OCI-LY1 (cell line): ENCODE results near the gene ARHGDIG.

Experiments used
- H2AFZ ChIP-seq: fragments of 200-600 bp; sonication (generic), shearing (Covaris generic); 2 replicates; pipeline ENCODE4 v1.6.0; 2014; ENCODE audit warnings: antibody characterized with exemption, mild to moderate bottlenecking, low read length
- H3F3A ChIP-seq: fragments of 200-600 bp; sonication (generic), shearing (Covaris generic); 2 replicates; pipeline ENCODE4 v1.6.0; 2014; ENCODE audit warnings: mild to moderate bottlenecking, antibody characterized with exemption, low read length, moderate library complexity; ENCODE audit not compliant: insufficient read depth
- H3K27ac ChIP-seq: fragments of 200-600 bp; sonication (generic); 2 replicates; pipeline ENCODE4 v1.5.1; 2014; ENCODE audit warnings: low read length, mixed run types, mild to moderate bottlenecking, low read depth; ENCODE audit not compliant: poor library complexity, severe bottlenecking
- H3K27me3 ChIP-seq: fragments of 200-600 bp; sonication (generic); 2 replicates; pipeline ENCODE4 v1.6.0; 2014; ENCODE audit warnings: antibody characterized with exemption, mild to moderate bottlenecking, low read length, moderate library complexity; ENCODE audit not compliant: insufficient read depth
- H3K36me3 ChIP-seq: fragments of 200-600 bp; sonication (generic); 2 replicates; pipeline ENCODE4 v1.6.1; 2014; ENCODE audit warnings: mild to moderate bottlenecking, antibody characterized with exemption, low read length, moderate library complexity, mixed read lengths; ENCODE audit not compliant: insufficient read depth
- H3K4me1 ChIP-seq: fragments of 200-600 bp; sonication (generic); 2 replicates; pipeline ENCODE4 v1.5.1; 2014; ENCODE audit warnings: mild to moderate bottlenecking, low read length, moderate library complexity; ENCODE audit not compliant: insufficient read depth, severe bottlenecking
- H3K4me2 ChIP-seq: fragments of 200-600 bp; sonication (generic), shearing (Covaris generic); 2 replicates; pipeline ENCODE4 v1.6.1; 2014; ENCODE audit warnings: low read length
- H3K4me3 ChIP-seq: fragments of 200-600 bp; sonication (generic); 2 replicates; pipeline ENCODE4 v1.5.1; 2014; ENCODE audit warnings: low read length, low read depth, mild to moderate bottlenecking, mixed read lengths; ENCODE audit not compliant: poor library complexity, severe bottlenecking
- H3K79me2 ChIP-seq: fragments of 200-600 bp; shearing (Covaris generic); 2 replicates; pipeline ENCODE4 v1.6.1; 2016; ENCODE audit warnings: mixed run types, low read length, mixed read lengths; ENCODE audit not compliant: insufficient read depth
- H3K9ac ChIP-seq: fragments of 200-600 bp; sonication (generic), shearing (Covaris generic); 2 replicates; pipeline ENCODE4 v1.6.1; 2014; ENCODE audit warnings: mild to moderate bottlenecking, low read length, mixed read lengths
- H3K9me2 ChIP-seq: fragments of 200-600 bp; sonication (generic), shearing (Covaris generic); 2 replicates; pipeline ENCODE4 v1.6.1; 2014; ENCODE audit warnings: low read depth, mild to moderate bottlenecking, low read length, mixed read lengths
- H3K9me3 ChIP-seq: fragments of 200-600 bp; shearing (Covaris generic); 2 replicates; pipeline ENCODE4 v1.6.1; 2014; ENCODE audit warnings: low read length, mixed read lengths
- H4K20me1 ChIP-seq: fragments of 200-600 bp; sonication (generic), shearing (Covaris generic); 2 replicates; pipeline ENCODE4 v1.6.0; 2016; ENCODE audit warnings: mild to moderate bottlenecking, low read length; ENCODE audit not compliant: insufficient read depth
- CTCF ChIP-seq: fragments of 200-600 bp; sonication (generic), shearing (Covaris generic); IDR thresholded peaks from 2 replicates; pipeline ENCODE4 v1.5.1; 2017; ENCODE audit warnings: mild to moderate bottlenecking, antibody characterized with exemption, low read length, moderate library complexity, mixed read lengths
- EZH2 ChIP-seq: fragments of 200-600 bp; sonication (generic), shearing (Covaris generic); IDR thresholded peaks from 2 replicates; pipeline ENCODE4 v1.8.0; 2017; ENCODE audit warnings: borderline replicate concordance, mixed run types, mild to moderate bottlenecking, antibody characterized with exemption, low read length, moderate library complexity, mixed read lengths

The ARHGDIG gene

GRCh38 chr16:290015-290680 is 9.8 kb downstream of the ARHGDIG start:
- Histone ChIP-seq H2AFZ (no peak overlapping the region), H3K4me3 (no peak overlapping the region), H4K20me1 (no peaks in the 10 kb centered on the region), H3K4me1 (peaks cover 6% of the 10 kb centered on the region), H3K9me2 (no peaks in the 10 kb centered on the region), H3K9me3 (no peaks in the 10 kb centered on the region), H3K4me2 (no peak overlapping the region), H3K36me3 (peaks cover 4% of the 10 kb centered on the region; the same call in 1 of the 2 replicates), H3K9ac (no peak overlapping the region), H3K27ac (no peak overlapping the region), H3K27me3 (no peaks in the 10 kb centered on the region), H3K79me2 (no peaks in the 10 kb centered on the region), H3F3A (no peaks in the 10 kb centered on the region)
- TF ChIP-seq CTCF (no peak), EZH2 (no peak)

DNA sequence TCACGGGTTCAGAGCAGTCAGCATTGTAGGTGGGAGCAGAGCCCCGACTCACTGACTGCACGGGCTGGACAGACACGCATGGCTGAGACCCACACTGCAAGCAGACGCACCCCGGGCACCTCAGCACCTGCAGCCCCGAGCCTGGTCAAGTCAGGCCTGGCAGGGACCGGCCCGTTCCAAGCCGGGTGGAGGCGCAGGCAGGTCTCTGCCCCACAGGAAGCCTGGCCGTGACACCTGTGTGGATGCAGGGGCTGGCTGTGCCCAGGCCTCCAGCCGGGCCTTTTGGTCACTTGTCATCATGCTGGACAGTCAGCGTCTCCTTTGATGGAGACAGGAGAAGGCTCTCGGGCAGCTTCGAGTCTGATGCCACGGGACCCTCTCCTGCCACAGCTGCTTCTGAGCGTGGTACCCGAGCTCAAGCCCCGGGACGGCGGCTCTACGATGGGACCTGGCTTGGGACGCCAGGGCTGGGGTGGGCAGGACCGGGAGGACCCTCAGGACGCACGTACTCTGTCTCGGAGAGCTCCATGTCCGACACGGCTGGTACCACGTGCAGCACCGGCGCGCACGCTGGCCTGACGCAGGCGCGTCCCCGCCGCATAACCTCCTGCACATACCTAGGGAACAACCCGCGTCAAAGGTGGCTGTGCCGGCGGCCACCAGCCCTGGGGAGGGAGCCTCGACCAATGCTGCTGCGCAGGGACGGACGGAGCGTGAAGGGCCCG is 10.5 kb downstream of the ARHGDIG start:
- Histone ChIP-seq H3F3A (no peaks in the 10 kb centered on the region), H2AFZ (no peak overlapping the region), H3K36me3 (peaks cover 4% of the 10 kb centered on the region; the same call in 1 of the 2 replicates), H3K9me3 (no peaks in the 10 kb centered on the region), H3K27me3 (no peaks in the 10 kb centered on the region), H3K9ac (no peak overlapping the region), H3K27ac (no peak overlapping the region), H3K79me2 (no peaks in the 10 kb centered on the region), H3K9me2 (no peaks in the 10 kb centered on the region), H3K4me2 (no peak overlapping the region), H3K4me3 (no peak overlapping the region), H3K4me1 (no peaks in the 10 kb centered on the region), H4K20me1 (no peaks in the 10 kb centered on the region)
- TF ChIP-seq CTCF (no peak), EZH2 (no peak)

DNA sequence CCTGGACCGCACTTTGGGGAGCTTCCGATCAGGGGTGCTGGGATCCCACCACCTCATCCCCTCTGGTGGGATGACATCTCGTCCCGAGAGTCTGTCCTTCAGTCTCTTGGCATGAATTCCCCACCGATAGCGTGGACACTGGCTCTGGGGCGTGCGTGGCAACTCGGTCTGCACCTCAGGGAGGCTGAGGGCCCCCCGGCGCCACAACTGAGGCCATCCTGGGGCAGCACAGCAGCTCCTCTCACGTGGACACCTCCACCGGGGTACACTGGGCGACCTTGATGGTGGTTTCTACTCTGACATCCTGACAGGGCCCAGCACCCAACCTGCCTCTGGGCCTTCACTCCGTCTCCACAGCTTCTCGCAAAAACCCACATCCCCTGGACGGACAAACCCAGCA is 11.1 kb downstream of the ARHGDIG start:
- Histone ChIP-seq H3K27ac (no peak overlapping the region), H3K9ac (no peak overlapping the region), H3K4me1 (no peaks in the 10 kb centered on the region), H3K79me2 (no peaks in the 10 kb centered on the region), H3K4me3 (no peak overlapping the region), H3K9me2 (no peaks in the 10 kb centered on the region), H2AFZ (no peak overlapping the region), H3K27me3 (no peaks in the 10 kb centered on the region), H3K9me3 (no peaks in the 10 kb centered on the region), H3F3A (no peaks in the 10 kb centered on the region), H3K36me3 (peaks cover 4% of the 10 kb centered on the region; the same call in 1 of the 2 replicates), H4K20me1 (no peaks in the 10 kb centered on the region), H3K4me2 (no peak overlapping the region)
- TF ChIP-seq EZH2: no peak
- no peak for TF ChIP-seq CTCF
